HG02610 (cell line): ENCODE results near the gene DPY19L3.
"Not testable (repeated sequence)": the region's sequence is repeated elsewhere in the genome, so short reads cannot be mapped to it uniquely, and the experiment has no call there.

Source experiments
- ATAC-seq: cut with Tn5 transposase; IDR thresholded peaks from one replicate; pipeline ENCODE4 v1.9.1; 2021; ENCODE audit warnings: mild to moderate bottlenecking, moderate library complexity; ENCODE audit not compliant: unreplicated experiment

Gene DPY19L3

GRCh38 chr19:32396046-32396652, 9.4 kb upstream of the DPY19L3 start:
- ATAC-seq, result no peak

- no peak for ATAC-seq
These were observed 7.9 kb upstream of the DPY19L3 start for GRCh38 chr19:32397671-32398101.

GRCh38 chr19:32401992-32402391, 3.6 kb upstream of the DPY19L3 start:
- ATAC-seq, result no peak

- no peak for ATAC-seq
These were observed 2.1 kb upstream of the DPY19L3 start for GRCh38 chr19:32403291-32403995.

GRCh38 chr19:32404213-32404932, 1.2 kb upstream of the DPY19L3 start:
- ATAC-seq, result no peak

GRCh38 chr19:32404933-32405430, 588 bp upstream of the DPY19L3 start:
- ATAC-seq, result no peak

- ATAC-seq, result no peak
These were observed 812 bp downstream of the DPY19L3 start for GRCh38 chr19:32406161-32407003.

- ATAC-seq, result no peak
These were observed 1.7 kb downstream of the DPY19L3 start for GRCh38 chr19:32407004-32407992.

- ATAC-seq, result no peak
These were observed 9.7 kb downstream of the DPY19L3 start for GRCh38 chr19:32415246-32415645.

- no peak for ATAC-seq
These were observed 10.1 kb downstream of the DPY19L3 start for GRCh38 chr19:32415669-32416068.

GRCh38 chr19:32416749-32417456, 11.3 kb downstream of the DPY19L3 start:
- ATAC-seq, result no peak

- ATAC-seq, result no peak
These were observed 12.6 kb downstream of the DPY19L3 start for GRCh38 chr19:32418155-32418554.

GRCh38 chr19:32421589-32422361, 16.2 kb downstream of the DPY19L3 start:
- ATAC-seq, result no peak

GRCh38 chr19:32422435-32422834, 16.9 kb downstream of the DPY19L3 start:
- ATAC-seq, result no peak

GRCh38 chr19:32423944-32424343, 18.4 kb downstream of the DPY19L3 start:
- not testable (repeated sequence) for ATAC-seq

- no peak for ATAC-seq
These were observed 22.0 kb downstream of the DPY19L3 start for GRCh38 chr19:32427536-32427935.

- ATAC-seq, result no peak
These were observed 31.1 kb downstream of the DPY19L3 start for GRCh38 chr19:32436692-32437091.

- ATAC-seq, result no peak
These were observed 31.5 kb downstream of the DPY19L3 start for GRCh38 chr19:32437096-32437495.
